ENCODE measurements around the gene CTIF.
"Not testable (repeated sequence)": the region's sequence is repeated elsewhere in the genome, so short reads cannot be mapped to it uniquely, and the experiment has no call there.

CTIF gene

GRCh38 chr18:48860269-48861180, 321.7 kb downstream of the CTIF start:
- DNase-seq = no peak

- DNase-seq = no peak
Measured at GRCh38 chr18:48861181-48861708, 322.4 kb downstream of the CTIF start.

- no peak for DNase-seq
Measured at GRCh38 chr18:48862132-48862531, 323.3 kb downstream of the CTIF start.

GRCh38 chr18:48862678-48863270, 323.9 kb downstream of the CTIF start:
- no peak for DNase-seq

- no peak for DNase-seq
Measured at GRCh38 chr18:48863432-48864065, 324.7 kb downstream of the CTIF start.

- no peak for DNase-seq
Measured at GRCh38 chr18:48864876-48865275, 326.0 kb downstream of the CTIF start.

- no peak for DNase-seq
Measured at GRCh38 chr18:48866028-48866733, 327.4 kb downstream of the CTIF start.

GRCh38 chr18:48866856-48867255, 328.0 kb downstream of the CTIF start:
- DNase-seq = no peak

- no peak for DNase-seq
Measured at GRCh38 chr18:48867978-48868377, 329.1 kb downstream of the CTIF start.

GRCh38 chr18:48868468-48869466, 329.9 kb downstream of the CTIF start:
- peak; percentile 42 for DNase-seq

GRCh38 chr18:48869591-48869990, 330.8 kb downstream of the CTIF start:
- no peak for DNase-seq

GRCh38 chr18:48870926-48871325, 332.1 kb downstream of the CTIF start:
- DNase-seq = not testable (repeated sequence)

- no peak for DNase-seq
Measured at GRCh38 chr18:48871391-48872166, 332.7 kb downstream of the CTIF start.

GRCh38 chr18:48872234-48873145, 333.7 kb downstream of the CTIF start:
- DNase-seq = no peak

GRCh38 chr18:48874233-48874632, 335.4 kb downstream of the CTIF start:
- no peak for DNase-seq

GRCh38 chr18:48874701-48875162, 335.9 kb downstream of the CTIF start:
- DNase-seq = no peak

- no peak for DNase-seq
Measured at GRCh38 chr18:48875314-48875941, 336.6 kb downstream of the CTIF start.

GRCh38 chr18:48875942-48876511, 337.2 kb downstream of the CTIF start:
- DNase-seq = no peak

- DNase-seq = no peak
Measured at GRCh38 chr18:48876590-48876989, 337.8 kb downstream of the CTIF start.

Data from activated CD4-positive, CD25-positive, alpha-beta regulatory T cell treated with anti-CD3 and anti-CD28 coated beads, Interleukin-2, amount 50 U/mL, for 72 hours (primary cell).